Neural progenitor cell (in vitro differentiated cells): Measurements from ENCODE around the gene LRRN4. TPM values are rescaled to one million over a fixed set of nuclear protein-coding genes. Genes with fewer than 3 reads are reported as not detected.

Experiments used
- DNase-seq: peaks from one replicate; pipeline ENCODE4 v3.0.0-alpha.2; 2016; ENCODE audit warnings: low spot score
- H2AFZ ChIP-seq: fragments of 200-600 bp; sonication (generic); replicated peaks from 2 replicates; pipeline ENCODE4 v1.6.1; 2016; ENCODE audit warnings: antibody characterized with exemption
- H3F3A ChIP-seq: fragments of 200-600 bp; sonication (generic); 2 replicates; pipeline ENCODE4 v1.6.1; 2016; ENCODE audit warnings: antibody characterized with exemption, low read depth
- H3K27ac ChIP-seq: fragments of 200-600 bp; sonication (generic); 2 replicates; pipeline ENCODE4 v1.5.1; 2016; ENCODE audit warnings: mild to moderate bottlenecking
- H3K27me3 ChIP-seq: fragments of 200-600 bp; sonication (generic); 2 replicates; pipeline ENCODE4 v1.6.1; 2016; ENCODE audit warnings: mild to moderate bottlenecking, moderate library complexity
- H3K36me3 ChIP-seq: fragments of 200-600 bp; sonication (generic); 2 replicates; pipeline ENCODE4 v1.5.1; 2016
- H3K4me1 ChIP-seq: fragments of 200-600 bp; sonication (generic); 2 replicates; pipeline ENCODE4 v1.6.1; 2016; ENCODE audit warnings: mixed run types
- H3K4me2 ChIP-seq: fragments of 200-600 bp; sonication (generic); 2 replicates; pipeline ENCODE4 v1.6.1; 2016
- H3K4me3 ChIP-seq: fragments of 200-600 bp; sonication (generic); 2 replicates; pipeline ENCODE4 v1.5.1; 2016
- H3K79me2 ChIP-seq: fragments of 200-600 bp; sonication (generic); 2 replicates; pipeline ENCODE4 v1.6.1; 2016; ENCODE audit warnings: low read depth
- H3K9ac ChIP-seq: fragments of 200-600 bp; sonication (generic); 2 replicates; pipeline ENCODE4 v1.6.1; 2016
- H3K9me3 ChIP-seq: fragments of 200-600 bp; sonication (generic); 2 replicates; pipeline ENCODE4 v1.5.1; 2016; ENCODE audit warnings: low read depth
- H4K20me1 ChIP-seq: fragments of 200-600 bp; sonication (generic); 2 replicates; pipeline ENCODE4 v1.6.1; 2016; ENCODE audit warnings: low read depth
- H3K27ac Mint-ChIP-seq: 3 replicates; pipeline ENCODE4 v1.8.0; 2021; ENCODE audit warnings: mixed read lengths
- H3K27me3 Mint-ChIP-seq: 2 replicates; pipeline ENCODE4 v1.8.0; 2022; ENCODE audit warnings: low read depth, mild to moderate bottlenecking, inconsistent platforms, moderate library complexity, mixed read lengths; ENCODE audit not compliant: insufficient read depth
- H3K36me3 Mint-ChIP-seq: 3 replicates; pipeline ENCODE4 v1.8.0; 2021; ENCODE audit warnings: mixed read lengths
- H3K4me1 Mint-ChIP-seq: 3 replicates; pipeline ENCODE4 v1.8.0; 2021; ENCODE audit warnings: mixed read lengths
- H3K4me3 Mint-ChIP-seq: 3 replicates; pipeline ENCODE4 v1.8.0; 2021; ENCODE audit warnings: mild to moderate bottlenecking, moderate library complexity, mixed read lengths
- H3K9me3 Mint-ChIP-seq: 3 replicates; pipeline ENCODE4 v1.8.0; 2020; ENCODE audit warnings: mixed read lengths
- EZH2 ChIP-seq: fragments of 200-600 bp; sonication (generic); IDR thresholded peaks from 2 replicates; pipeline ENCODE4 v1.6.1; 2017; ENCODE audit warnings: antibody characterized with exemption, mild to moderate bottlenecking, moderate library complexity
- EZH2phosphoT487 ChIP-seq: fragments of 200-600 bp; sonication (generic); IDR thresholded peaks from 2 replicates; pipeline ENCODE4 v1.6.1; 2017; ENCODE audit warnings: antibody characterized with exemption
- total RNA-seq: library from RNA; depleted of rRNA; stranded (reverse); fragments of >200 nt; gene quantifications from 2 replicates; pipeline ENCODE4 v1.2.3, GENCODE V29; 2015; ENCODE audit warnings: low replicate concordance
- TF ChIP-seq, protein P1 (sequence below): fragments of 200-600 bp; sonication (generic); IDR thresholded peaks from 2 replicates; pipeline ENCODE4 v1.5.1; 2017; ENCODE audit warnings: antibody characterized with exemption, mild to moderate bottlenecking

The LRRN4 gene
- total RNA-seq, 1 donor from 2014 or later, result not detected

DNA sequence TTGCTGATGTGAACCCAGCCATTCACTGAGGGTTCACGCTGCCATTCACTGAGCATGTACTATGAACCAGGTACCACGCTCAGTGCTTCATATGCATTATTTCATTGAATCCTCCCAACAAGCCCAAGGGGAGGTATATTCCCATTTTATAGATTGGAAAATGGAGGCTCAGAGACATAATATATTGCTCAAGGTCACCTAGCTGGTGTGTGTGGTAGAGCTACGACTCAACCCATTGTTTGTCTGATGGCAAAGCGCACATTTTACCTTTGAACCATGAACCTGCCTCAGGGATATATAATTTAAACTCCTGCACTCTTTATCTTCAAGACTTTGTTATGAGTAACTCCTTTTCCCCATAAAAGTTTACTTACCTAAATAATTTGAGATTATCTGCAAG lies 40.7 kb upstream of the LRRN4 start:
- Histone ChIP-seq H3K36me3 (no peaks in the 10 kb centered on the region), H3K27ac (no peak overlapping the region), H3K4me2 (no peak overlapping the region), H3K27me3 (no peaks in the 10 kb centered on the region), H3K9me3 (no peaks in the 10 kb centered on the region), H3K79me2 (no peaks in the 10 kb centered on the region), H3F3A (no peaks in the 10 kb centered on the region), H3K9ac (no peak overlapping the region), H4K20me1 (no peaks in the 10 kb centered on the region), H3K4me3 (no peak overlapping the region), H3K4me1 (no peaks in the 10 kb centered on the region), H2AFZ (no peak overlapping the region)
- no peak for DNase-seq
- H3K4me3 Mint-ChIP-seq, result no peak overlapping the region
- no peak overlapping the region for H3K27ac Mint-ChIP-seq
- peaks cover 2% of the 10 kb centered on the region for H3K27me3 Mint-ChIP-seq
- H3K36me3 Mint-ChIP-seq, result no peaks in the 10 kb centered on the region
- H3K9me3 Mint-ChIP-seq, result no peaks in the 10 kb centered on the region
- H3K4me1 Mint-ChIP-seq, result no peaks in the 10 kb centered on the region
- TF ChIP-seq EZH2 (no peak), EZH2phosphoT487 (no peak)
- TF ChIP-seq, protein P1, sequence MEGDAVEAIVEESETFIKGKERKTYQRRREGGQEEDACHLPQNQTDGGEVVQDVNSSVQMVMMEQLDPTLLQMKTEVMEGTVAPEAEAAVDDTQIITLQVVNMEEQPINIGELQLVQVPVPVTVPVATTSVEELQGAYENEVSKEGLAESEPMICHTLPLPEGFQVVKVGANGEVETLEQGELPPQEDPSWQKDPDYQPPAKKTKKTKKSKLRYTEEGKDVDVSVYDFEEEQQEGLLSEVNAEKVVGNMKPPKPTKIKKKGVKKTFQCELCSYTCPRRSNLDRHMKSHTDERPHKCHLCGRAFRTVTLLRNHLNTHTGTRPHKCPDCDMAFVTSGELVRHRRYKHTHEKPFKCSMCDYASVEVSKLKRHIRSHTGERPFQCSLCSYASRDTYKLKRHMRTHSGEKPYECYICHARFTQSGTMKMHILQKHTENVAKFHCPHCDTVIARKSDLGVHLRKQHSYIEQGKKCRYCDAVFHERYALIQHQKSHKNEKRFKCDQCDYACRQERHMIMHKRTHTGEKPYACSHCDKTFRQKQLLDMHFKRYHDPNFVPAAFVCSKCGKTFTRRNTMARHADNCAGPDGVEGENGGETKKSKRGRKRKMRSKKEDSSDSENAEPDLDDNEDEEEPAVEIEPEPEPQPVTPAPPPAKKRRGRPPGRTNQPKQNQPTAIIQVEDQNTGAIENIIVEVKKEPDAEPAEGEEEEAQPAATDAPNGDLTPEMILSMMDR, result no peak

DNA sequence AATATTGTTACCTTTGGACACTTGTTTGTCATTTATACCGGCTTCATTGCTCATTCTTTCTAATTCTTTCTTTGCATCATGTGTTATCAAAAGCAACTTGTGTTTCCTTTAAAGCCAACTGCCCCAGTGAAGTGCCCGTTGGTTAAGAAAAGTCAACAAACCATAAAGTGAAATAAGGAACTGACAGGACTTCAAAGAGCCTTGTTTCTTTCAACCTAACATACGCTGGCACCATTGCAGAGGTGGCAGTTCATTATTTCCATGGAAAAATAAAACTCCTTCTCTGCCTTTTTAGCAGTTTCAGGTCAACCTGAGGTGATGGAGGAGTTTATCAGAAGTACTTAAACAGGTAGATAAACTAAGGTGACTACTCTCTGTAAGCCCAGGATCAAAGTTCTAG lies 40.2 kb upstream of the LRRN4 start:
- Histone ChIP-seq H3F3A (no peaks in the 10 kb centered on the region), H3K9me3 (no peaks in the 10 kb centered on the region), H3K4me1 (no peaks in the 10 kb centered on the region), H3K4me2 (no peak overlapping the region), H3K9ac (no peak overlapping the region), H3K79me2 (no peaks in the 10 kb centered on the region), H3K27me3 (no peaks in the 10 kb centered on the region), H4K20me1 (no peaks in the 10 kb centered on the region), H3K36me3 (no peaks in the 10 kb centered on the region), H2AFZ (no peak overlapping the region), H3K27ac (no peak overlapping the region), H3K4me3 (no peak overlapping the region)
- no peak for DNase-seq
- Mint-ChIP-seq H3K4me1 (no peaks in the 10 kb centered on the region), H3K4me3 (no peak overlapping the region), H3K27ac (no peak overlapping the region), H3K9me3 (no peaks in the 10 kb centered on the region), H3K27me3 (peaks cover 2% of the 10 kb centered on the region), H3K36me3 (no peaks in the 10 kb centered on the region)
- TF ChIP-seq EZH2 (no peak), EZH2phosphoT487 (no peak)
- TF ChIP-seq, protein P1, result no peak

DNA sequence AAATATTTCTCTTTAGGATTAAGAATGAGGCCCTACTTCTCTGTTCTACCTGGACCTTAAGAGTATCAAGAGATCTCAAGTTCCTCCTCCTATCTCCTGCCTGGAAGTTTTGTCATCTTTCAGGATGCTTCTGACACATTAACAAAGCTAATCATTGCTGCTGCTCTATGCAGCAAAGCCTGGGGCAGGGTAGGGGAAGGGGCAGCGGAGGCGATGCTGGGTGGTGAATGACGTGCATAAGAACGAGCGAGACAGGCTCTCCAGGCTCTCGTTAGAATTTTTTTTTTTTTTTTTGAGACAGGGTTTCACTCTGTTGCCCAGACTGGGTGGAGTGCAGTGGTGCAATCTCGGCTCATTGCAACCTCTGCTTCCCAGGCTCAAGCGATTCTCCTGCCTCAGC lies 37.8 kb upstream of the LRRN4 start:
- no peak overlapping the region for H3K27ac ChIP-seq
- H4K20me1 ChIP-seq, result no peaks in the 10 kb centered on the region
- H2AFZ ChIP-seq, result no peak overlapping the region
- H3K27me3 ChIP-seq, result no peaks in the 10 kb centered on the region
- Mint-ChIP-seq H3K36me3 (no peaks in the 10 kb centered on the region), H3K27me3 (peaks cover 5% of the 10 kb centered on the region), H3K4me1 (no peaks in the 10 kb centered on the region), H3K9me3 (no peaks in the 10 kb centered on the region), H3K4me3 (no peak overlapping the region), H3K27ac (no peak overlapping the region)
- TF ChIP-seq EZH2 (no peak), EZH2phosphoT487 (no peak)
- TF ChIP-seq, protein P1, result no peak
- H3K9ac ChIP-seq, result no peak overlapping the region
- H3K36me3 ChIP-seq, result no peaks in the 10 kb centered on the region
- H3K4me1 ChIP-seq, result no peaks in the 10 kb centered on the region
- no peak overlapping the region for H3K4me3 ChIP-seq
- no peak overlapping the region for H3K4me2 ChIP-seq
- H3K9me3 ChIP-seq, result no peaks in the 10 kb centered on the region
- H3K79me2 ChIP-seq, result no peaks in the 10 kb centered on the region
- H3F3A ChIP-seq, result no peaks in the 10 kb centered on the region
- no peak for DNase-seq
